K562 (cell line): ENCODE measurements around the gene DGCR2. TPM values are rescaled to one million over a fixed set of nuclear protein-coding genes. Genes with fewer than 3 reads are reported as not detected.

Experiments used
- ARID4B ChIP-seq: sonication (generic); formaldehyde crosslinking; IDR thresholded peaks from 2 replicates; pipeline ENCODE4 v1.8.0; 2022; ENCODE audit warnings: mild to moderate bottlenecking, missing genetic modification reagents
- ATF6 ChIP-seq: sonication (generic); formaldehyde crosslinking; IDR thresholded peaks from 2 replicates; pipeline ENCODE4 v1.4.0; 2020; ENCODE audit warnings: mild to moderate bottlenecking, missing genetic modification reagents
- ELF2 ChIP-seq: fragments of 250-450 bp; sonication (Bioruptor Pico); IDR thresholded peaks from 2 replicates; pipeline ENCODE4 v1.5.0; 2021; ENCODE audit warnings: mild to moderate bottlenecking
- ETS2 ChIP-seq: IDR thresholded peaks from 2 replicates; pipeline ENCODE4 v1.6.1; 2016; ENCODE audit warnings: borderline replicate concordance, missing genetic modification characterization, mild to moderate bottlenecking, moderate library complexity, missing compliant biosample characterization; ENCODE audit not compliant: poor library complexity, severe bottlenecking
- GTF3C2 ChIP-seq: IDR thresholded peaks from 3 replicates; pipeline ENCODE4 v1.6.1; 2011; ENCODE audit warnings: borderline replicate concordance, mild to moderate bottlenecking, moderate library complexity; ENCODE audit not compliant: insufficient read length; ENCODE audit errors: extremely low read depth
- NCOA1 ChIP-seq: fragments of 450-650 bp; IDR thresholded peaks from 2 replicates; pipeline ENCODE4 v1.6.1; 2016; ENCODE audit warnings: low read depth
- NEUROD1 ChIP-seq: fragments of 150-350 bp; IDR thresholded peaks from 2 replicates; pipeline ENCODE4 v1.6.1; 2014; ENCODE audit warnings: borderline replicate concordance, low read length, low read depth; ENCODE audit not compliant: partially characterized antibody
- NR2F6 ChIP-seq: fragments of 450-650 bp; formaldehyde crosslinking; IDR thresholded peaks from 2 replicates; pipeline ENCODE4 v1.4.0; 2020; ENCODE audit warnings: mild to moderate bottlenecking
- SMC3 ChIP-seq: conservative IDR thresholded peaks from 2 replicates; pipeline ENCODE4 v1.6.1; 2011; ENCODE audit warnings: low read depth, low read length, improper control_type of control experiment; ENCODE audit not compliant: insufficient read depth
- SNIP1 ChIP-seq: fragments of 450-650 bp; IDR thresholded peaks from 2 replicates; pipeline ENCODE4 v1.7.1; 2017; ENCODE audit warnings: low read depth, mild to moderate bottlenecking
- ZBTB33 ChIP-seq: sonication (generic); formaldehyde crosslinking; IDR thresholded peaks from 2 replicates; pipeline ENCODE4 v1.8.1; 2023; ENCODE audit warnings: mild to moderate bottlenecking, missing genetic modification reagents
- ZC3H8 ChIP-seq: fragments of 450-650 bp; IDR thresholded peaks from 2 replicates; pipeline ENCODE4 v1.6.1; 2017
- ZNF316 ChIP-seq: fragments of 450-650 bp; IDR thresholded peaks from 2 replicates; pipeline ENCODE4 v1.6.1; 2016
- ZNF583 ChIP-seq: fragments of 250-450 bp; sonication (Bioruptor Pico); IDR thresholded peaks from 2 replicates; pipeline ENCODE4 v1.4.0; 2020
- polyA plus RNA-seq, 8 experiments: library from polyadenylated mRNA; depleted of rRNA in 4 of 8; stranded (reverse) in 5 of 8; unstranded in 3 of 8; fragments of >200 nt; fragmentation: Nextera tagmentation in 2 of 8; fragmentation: Illumina TruSeq in 1 of 8; extraction: Ambion mirVana in 2 of 8; extraction: Trizol in 1 of 8; gene quantifications; 2 replicates each; pipeline versions ENCODE4 v1.2.1 to v1.2.3, GENCODE V29; 2011 to 2014; ENCODE audit warnings: inconsistent platforms in 1 of 8, missing spikeins in 1 of 8
- total RNA-seq, 7 experiments: library from RNA; depleted of rRNA in 6 of 7; stranded (reverse); fragments of >200 nt in 6 of 7; fragmentation: Illumina TruSeq in 2 of 7; extraction: Trizol in 2 of 7; gene quantifications; 2 replicates each; pipeline versions ENCODE4 v1.2.1 to v1.2.3, GENCODE V29; 2011 to 2021; ENCODE audit warnings: low replicate concordance in 1 of 7

Gene DGCR2
- total and polyA plus RNA-seq, 9 of the 15 experiments (the other 6 are each of a cell fraction or from before 2014, with no cell fraction given) = 0.69 to 101 (median 56.4) TPM

- TF ChIP-seq ARID4B (CRISPR knock-in tag) (no peak), NCOA1 (no peak), ZC3H8 (no peak), ETS2 (tag) (no peak), ZBTB33 (no peak), ELF2 (CRISPR knock-in tag) (no peak), ZNF316 (no peak), NR2F6 (CRISPR knock-in tag) (0 out of 2 replicates have a peak, but pooled peaks have one; percentile 12), GTF3C2 (no peak), NEUROD1 (no peak), ATF6 (no peak), ZNF583 (no peak), SNIP1 (no peak), SMC3 (0 out of 2 replicates have a peak, but pooled peaks have one; percentile 20)
These were observed 15.1 kb downstream of the DGCR2 start (continued) for GRCh38 chr22:19106886-19107729.
